Neutrophil (primary cell): ENCODE measurements around the gene DLX6.

Experiments used
- H3K27ac ChIP-seq: fragments of 200-600 bp; sonication (generic); 2 replicates; pipeline ENCODE4 v1.5.1; 2016; ENCODE audit warnings: mild to moderate bottlenecking, moderate library complexity
- H3K27me3 ChIP-seq: fragments of 200-600 bp; sonication (generic); 2 replicates; pipeline ENCODE4 v1.6.0; 2016; ENCODE audit warnings: mild to moderate bottlenecking
- H3K36me3 ChIP-seq: fragments of 200-600 bp; sonication (generic); 2 replicates; pipeline ENCODE4 v1.5.1; 2017
- H3K4me1 ChIP-seq, 2 experiments: fragments of 200-600 bp in 1 of 2; sonication (generic) in 1 of 2; 1 replicate in 1 of 2; 2 replicates in 1 of 2; pipeline versions ENCODE4 v1.5.1 to v1.6.1; 2013 to 2016; ENCODE audit warnings: low read depth in 1 of 2, low read length in 1 of 2, mild to moderate bottlenecking in 1 of 2, moderate library complexity in 1 of 2; ENCODE audit not compliant: control insufficient read depth in 1 of 2, insufficient read depth in 1 of 2
- H3K4me3 ChIP-seq, 2 experiments: fragments of 200-600 bp in 1 of 2; sonication (generic) in 1 of 2; 1 replicate in 1 of 2; 2 replicates in 1 of 2; pipeline ENCODE4 v1.5.1; 2013 to 2016; ENCODE audit warnings: low read depth in 1 of 2, low read length in 1 of 2, mild to moderate bottlenecking in 1 of 2, moderate library complexity in 1 of 2
- H3K9me3 ChIP-seq: fragments of 200-600 bp; sonication (generic); 2 replicates; pipeline ENCODE4 v1.5.1; 2016
- TF ChIP-seq, protein P1 (sequence below): fragments of 200-600 bp; sonication (generic); IDR thresholded peaks from 2 replicates; pipeline ENCODE4 v1.5.1; 2016; ENCODE audit warnings: antibody characterized with exemption

Gene DLX6

GRCh38 chr7:97005183-97006054 lies at the start of gene DLX6:
DLX6 (plus strand) TSS chr7:97005553; CDS start chr7:97005978, 425 bp downstream.
- no peak within 1 kb of the TSS for H3K4me3 ChIP-seq
- TF ChIP-seq, protein P1, sequence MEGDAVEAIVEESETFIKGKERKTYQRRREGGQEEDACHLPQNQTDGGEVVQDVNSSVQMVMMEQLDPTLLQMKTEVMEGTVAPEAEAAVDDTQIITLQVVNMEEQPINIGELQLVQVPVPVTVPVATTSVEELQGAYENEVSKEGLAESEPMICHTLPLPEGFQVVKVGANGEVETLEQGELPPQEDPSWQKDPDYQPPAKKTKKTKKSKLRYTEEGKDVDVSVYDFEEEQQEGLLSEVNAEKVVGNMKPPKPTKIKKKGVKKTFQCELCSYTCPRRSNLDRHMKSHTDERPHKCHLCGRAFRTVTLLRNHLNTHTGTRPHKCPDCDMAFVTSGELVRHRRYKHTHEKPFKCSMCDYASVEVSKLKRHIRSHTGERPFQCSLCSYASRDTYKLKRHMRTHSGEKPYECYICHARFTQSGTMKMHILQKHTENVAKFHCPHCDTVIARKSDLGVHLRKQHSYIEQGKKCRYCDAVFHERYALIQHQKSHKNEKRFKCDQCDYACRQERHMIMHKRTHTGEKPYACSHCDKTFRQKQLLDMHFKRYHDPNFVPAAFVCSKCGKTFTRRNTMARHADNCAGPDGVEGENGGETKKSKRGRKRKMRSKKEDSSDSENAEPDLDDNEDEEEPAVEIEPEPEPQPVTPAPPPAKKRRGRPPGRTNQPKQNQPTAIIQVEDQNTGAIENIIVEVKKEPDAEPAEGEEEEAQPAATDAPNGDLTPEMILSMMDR: no peak
- no peak within 1 kb of the TSS for H3K27ac ChIP-seq
- peaks cover 4 to 5% of the 10 kb centered on the region in 2 experiments for H3K4me1 ChIP-seq
- peaks cover 100% of the 10 kb centered on the region for H3K27me3 ChIP-seq
- no peaks in the 10 kb centered on the region for H3K36me3 ChIP-seq
- no peaks in the 10 kb centered on the region for H3K9me3 ChIP-seq

GRCh38 chr7:96959135-96959534 lies 46.2 kb upstream of the DLX6 start:
- Histone ChIP-seq H3K4me1 (no peaks in the 10 kb centered on the region), H3K27me3 (no peaks in the 10 kb centered on the region), H3K9me3 (no peaks in the 10 kb centered on the region), H3K4me3 (no peak overlapping the region), H3K27ac (no peak overlapping the region), H3K36me3 (no peaks in the 10 kb centered on the region)
- TF ChIP-seq, protein P1: no peak

DNA sequence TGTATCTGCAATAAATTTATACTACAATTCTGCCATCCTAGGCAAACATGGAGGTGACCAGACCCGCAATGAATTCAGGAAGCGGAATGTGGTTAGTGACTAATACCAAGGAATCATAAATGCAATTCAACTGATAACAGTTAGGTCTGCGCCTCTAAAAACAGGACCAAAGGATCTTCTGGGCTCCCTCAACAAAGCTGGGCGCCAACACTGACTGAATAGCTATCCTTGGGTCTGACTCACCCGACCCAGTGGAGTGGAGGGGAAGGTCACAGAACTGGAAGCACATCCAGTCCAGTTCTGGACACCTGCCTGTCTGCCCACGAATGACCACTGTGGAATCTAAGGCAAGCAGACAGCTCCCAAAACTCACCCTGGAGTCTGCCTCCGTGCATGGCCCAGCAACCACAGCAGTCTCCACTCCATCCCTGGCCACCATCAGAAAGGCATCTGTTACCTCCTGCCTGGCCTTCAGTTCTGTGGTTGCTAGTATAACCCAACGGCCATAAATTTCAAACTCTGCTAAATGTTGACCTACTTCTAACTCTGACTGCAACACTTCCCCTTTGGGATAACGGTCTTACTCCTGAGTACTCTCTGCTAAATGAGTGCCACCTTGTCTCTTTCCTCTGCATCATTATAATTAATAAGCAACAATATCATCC lies 43.0 kb upstream of the DLX6 start:
- H3K27ac ChIP-seq: no peak overlapping the region
- H3K4me1 ChIP-seq: no peaks in the 10 kb centered on the region
- H3K4me3 ChIP-seq: no peak overlapping the region
- H3K27me3 ChIP-seq: no peaks in the 10 kb centered on the region
- H3K9me3 ChIP-seq: no peaks in the 10 kb centered on the region
- H3K36me3 ChIP-seq: no peaks in the 10 kb centered on the region
- TF ChIP-seq, protein P1: no peak

- H3K27ac ChIP-seq: no peak overlapping the region
- no peaks in the 10 kb centered on the region for H3K27me3 ChIP-seq
- TF ChIP-seq, protein P1: no peak
- H3K4me3 ChIP-seq: no peak overlapping the region
- H3K9me3 ChIP-seq: no peaks in the 10 kb centered on the region
- H3K36me3 ChIP-seq: no peaks in the 10 kb centered on the region
- H3K4me1 ChIP-seq: no peaks in the 10 kb centered on the region
These were observed 36.4 kb upstream of the DLX6 start for GRCh38 chr7:96968981-96969380.

GRCh38 chr7:96970739-96971138 lies 34.6 kb upstream of the DLX6 start:
- Histone ChIP-seq H3K9me3 (no peaks in the 10 kb centered on the region), H3K27ac (no peak overlapping the region), H3K27me3 (no peaks in the 10 kb centered on the region), H3K4me3 (no peak overlapping the region), H3K36me3 (no peaks in the 10 kb centered on the region), H3K4me1 (no peaks in the 10 kb centered on the region)
- TF ChIP-seq, protein P1: no peak
